Karpas-422 (cell line): ENCODE results near the gene TNNT3. TPM values are rescaled to one million over a fixed set of nuclear protein-coding genes. Genes with fewer than 3 reads are reported as not detected.
A peak's percentile ranks its signal among the peaks of the same experiment; 100 is the strongest.
"Not testable (repeated sequence)": the region's sequence is repeated elsewhere in the genome, so short reads cannot be mapped to it uniquely, and the experiment has no call there.

Experiments
- DNase-seq: peaks from one replicate; pipeline ENCODE4 v3.0.0-alpha.2; 2015
- H2AFZ ChIP-seq: fragments of 200-600 bp; sonication (generic); 2 replicates; pipeline ENCODE4 v1.6.1; 2014; ENCODE audit warnings: antibody characterized with exemption, low read length, mixed read lengths
- H3K27ac ChIP-seq: fragments of 200-600 bp; sonication (generic); 2 replicates; pipeline ENCODE4 v1.5.1; 2014; ENCODE audit warnings: mild to moderate bottlenecking, low read length, moderate library complexity
- H3K27me3 ChIP-seq: fragments of 200-600 bp; sonication (generic); 2 replicates; pipeline ENCODE4 v1.6.1; 2014; ENCODE audit warnings: low read length, mixed read lengths
- H3K36me3 ChIP-seq: fragments of 200-600 bp; sonication (generic); 2 replicates; pipeline ENCODE4 v1.6.1; 2014; ENCODE audit warnings: low read length, mixed read lengths; ENCODE audit not compliant: insufficient read depth
- H3K4me1 ChIP-seq: fragments of 200-600 bp; sonication (generic); 2 replicates; pipeline ENCODE4 v1.6.1; 2014; ENCODE audit warnings: mild to moderate bottlenecking, low read length, mixed read lengths
- H3K4me2 ChIP-seq: fragments of 200-600 bp; sonication (generic); 2 replicates; pipeline ENCODE4 v1.6.1; 2014; ENCODE audit warnings: low read length, low read depth, mild to moderate bottlenecking; ENCODE audit not compliant: poor library complexity, severe bottlenecking
- H3K4me3 ChIP-seq: fragments of 200-600 bp; sonication (generic); 2 replicates; pipeline ENCODE4 v1.5.1; 2014; ENCODE audit warnings: mild to moderate bottlenecking, antibody characterized with exemption, low read length, mixed read lengths
- H3K79me2 ChIP-seq: fragments of 200-600 bp; sonication (generic); 2 replicates; pipeline ENCODE4 v1.6.1; 2014; ENCODE audit warnings: mild to moderate bottlenecking, low read length, mixed read lengths
- H3K9ac ChIP-seq: fragments of 200-600 bp; sonication (generic); 2 replicates; pipeline ENCODE4 v1.6.0; 2014; ENCODE audit warnings: low read length
- H3K9me2 ChIP-seq: fragments of 200-600 bp; sonication (generic), shearing (Covaris generic); replicated peaks from 2 replicates; pipeline ENCODE4 v1.6.0; 2014; ENCODE audit warnings: mild to moderate bottlenecking, low read length, moderate library complexity; ENCODE audit not compliant: insufficient read depth
- H3K9me3 ChIP-seq: fragments of 300-700, 200-600 bp; sonication (generic); 2 replicates; pipeline ENCODE4 v1.6.1; 2014; ENCODE audit warnings: low read length, mixed read lengths
- H4K20me1 ChIP-seq: fragments of 200-600 bp; sonication (generic); 2 replicates; pipeline ENCODE4 v1.6.1; 2014; ENCODE audit warnings: mild to moderate bottlenecking, antibody characterized with exemption, low read length, low read depth; ENCODE audit not compliant: insufficient read depth
- total RNA-seq: library from RNA; depleted of rRNA; stranded (reverse); fragments of >200 nt; shearing (Covaris generic); gene quantifications from 2 replicates; pipeline ENCODE4 v1.2.3, GENCODE V29; 2014; ENCODE audit warnings: low replicate concordance

The TNNT3 gene
- total RNA-seq, 1 experiment from 2014 or later, result not detected

DNA sequence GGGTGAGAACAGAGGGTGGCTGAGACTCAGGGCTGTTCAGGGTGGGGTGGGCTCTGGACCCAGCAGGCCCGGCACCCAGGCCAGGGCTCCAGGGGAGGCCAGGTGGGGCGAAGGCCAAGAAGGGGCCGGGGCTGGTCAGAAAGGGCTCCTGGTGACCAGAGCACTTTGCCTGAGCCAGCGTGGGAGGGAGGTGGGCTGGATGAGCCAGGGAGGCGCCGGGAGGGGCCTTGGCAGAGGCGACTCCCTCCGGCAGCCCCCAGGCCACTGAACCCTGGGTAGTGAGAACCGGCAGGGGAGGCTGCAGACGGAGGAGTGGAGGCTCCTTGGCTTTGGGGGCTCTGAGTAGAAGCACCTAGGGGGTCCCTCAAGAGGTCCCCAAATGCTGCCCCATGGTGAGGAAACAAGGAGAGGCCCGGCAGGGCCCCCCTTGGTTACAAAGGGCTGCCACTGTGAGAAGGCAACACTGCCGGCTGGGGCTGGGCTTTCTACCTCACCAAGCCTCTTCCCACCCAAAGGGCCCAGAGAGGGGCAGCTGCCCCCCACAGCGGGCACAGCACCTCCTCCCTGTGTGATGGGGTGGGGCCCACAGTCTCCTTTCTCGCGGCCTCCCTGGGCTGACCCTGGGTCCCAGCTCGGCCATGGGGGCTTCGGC, 44.9 kb upstream of the TNNT3 start:
- H3K79me2 ChIP-seq, H2AFZ ChIP-seq, H3K9me3 ChIP-seq, H3K4me1 ChIP-seq, H3K4me2 ChIP-seq, H3K36me3 ChIP-seq, H3K4me3 ChIP-seq, H3K9ac ChIP-seq, H3K27me3 ChIP-seq, H3K9me2 ChIP-seq, H3K27ac ChIP-seq, DNase-seq: not testable (repeated sequence)
- H4K20me1 ChIP-seq, result peaks cover 34% of the 10 kb centered on the region; the same call in 1 of the 2 replicates

- H3K27me3 ChIP-seq, result no peaks in the 10 kb centered on the region
- H3K79me2 ChIP-seq, result no peaks in the 10 kb centered on the region
- H3K36me3 ChIP-seq, result no peaks in the 10 kb centered on the region
- no peak for DNase-seq
- H3K9me2 ChIP-seq, result no peaks in the 10 kb centered on the region
- no peak overlapping the region for H3K4me3 ChIP-seq
- H3K27ac ChIP-seq, result no peak overlapping the region
- H3K9me3 ChIP-seq, result no peaks in the 10 kb centered on the region
- H3K4me2 ChIP-seq, result no peak overlapping the region
- no peak overlapping the region for H3K9ac ChIP-seq
- no peaks in the 10 kb centered on the region for H3K4me1 ChIP-seq
- H2AFZ ChIP-seq, result no peak overlapping the region
- H4K20me1 ChIP-seq, result peaks cover 30% of the 10 kb centered on the region; the same call in 1 of the 2 replicates
Observed at GRCh38 chr11:1875093-1875850, 44.2 kb upstream of the TNNT3 start.

DNA sequence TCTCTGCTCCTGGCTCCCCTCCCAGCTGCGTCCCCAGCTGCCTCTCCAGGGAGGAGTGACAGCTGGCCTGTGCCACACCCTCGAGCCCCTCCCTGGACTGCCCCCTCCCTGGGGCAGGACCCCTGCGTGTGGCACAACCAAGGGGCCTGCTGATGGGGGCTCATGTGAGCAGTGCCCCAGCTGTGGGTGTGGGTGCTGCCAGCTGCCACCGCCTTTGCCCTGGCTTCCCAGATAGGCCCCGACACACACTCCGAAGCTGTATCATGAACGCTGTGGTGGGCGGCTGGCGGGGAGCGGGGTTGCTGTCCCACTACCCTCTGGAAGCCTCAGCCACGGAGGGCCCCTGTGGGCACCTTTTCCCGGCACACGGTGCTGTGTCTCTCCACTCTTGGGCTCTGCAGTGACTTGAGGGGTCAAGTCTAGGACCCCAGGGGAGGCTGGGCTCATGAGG, 43.6 kb upstream of the TNNT3 start:
- DNase-seq, result not testable (repeated sequence)

GRCh38 chr11:1876361-1877063, 43.0 kb upstream of the TNNT3 start:
- Histone ChIP-seq H3K9me2 (no peaks in the 10 kb centered on the region), H3K27ac (no peak overlapping the region), H3K4me1 (peaks cover 6% of the 10 kb centered on the region), H4K20me1 (peaks cover 27% of the 10 kb centered on the region; the same call in 1 of the 2 replicates), H3K79me2 (no peaks in the 10 kb centered on the region), H3K36me3 (no peaks in the 10 kb centered on the region), H3K9ac (no peak overlapping the region), H3K4me3 (no peak overlapping the region), H2AFZ (no peak overlapping the region), H3K4me2 (no peak overlapping the region), H3K9me3 (no peaks in the 10 kb centered on the region), H3K27me3 (no peaks in the 10 kb centered on the region)
- peak; percentile 73 for DNase-seq

More for the DNA sequence above, 43.6 kb upstream of the TNNT3 start:
- not testable (repeated sequence) for H3K4me1 ChIP-seq, H3K36me3 ChIP-seq, H3K27ac ChIP-seq, H3K9me3 ChIP-seq, H3K4me2 ChIP-seq, H3K4me3 ChIP-seq, H3K79me2 ChIP-seq, H3K27me3 ChIP-seq, H3K9ac ChIP-seq, H3K9me2 ChIP-seq, H2AFZ ChIP-seq
- peaks cover 29% of the 10 kb centered on the region; the same call in 1 of the 2 replicates for H4K20me1 ChIP-seq

- no peaks in the 10 kb centered on the region for H3K9me2 ChIP-seq
- H3K9ac ChIP-seq, result no peak overlapping the region
- no peaks in the 10 kb centered on the region for H3K27me3 ChIP-seq
- no peak overlapping the region for H3K4me3 ChIP-seq
- no peak overlapping the region for H3K27ac ChIP-seq
- H3K9me3 ChIP-seq, result no peaks in the 10 kb centered on the region
- H3K79me2 ChIP-seq, result no peaks in the 10 kb centered on the region
- no peaks in the 10 kb centered on the region for H3K36me3 ChIP-seq
- H2AFZ ChIP-seq, result no peak overlapping the region
- no peak overlapping the region for H3K4me2 ChIP-seq
- peaks cover 15% of the 10 kb centered on the region for H3K4me1 ChIP-seq
- H4K20me1 ChIP-seq, result peaks cover 22% of the 10 kb centered on the region; the same call in 1 of the 2 replicates
- DNase-seq, result no peak
Observed at GRCh38 chr11:1877211-1878136, 42.0 kb upstream of the TNNT3 start.

DNA sequence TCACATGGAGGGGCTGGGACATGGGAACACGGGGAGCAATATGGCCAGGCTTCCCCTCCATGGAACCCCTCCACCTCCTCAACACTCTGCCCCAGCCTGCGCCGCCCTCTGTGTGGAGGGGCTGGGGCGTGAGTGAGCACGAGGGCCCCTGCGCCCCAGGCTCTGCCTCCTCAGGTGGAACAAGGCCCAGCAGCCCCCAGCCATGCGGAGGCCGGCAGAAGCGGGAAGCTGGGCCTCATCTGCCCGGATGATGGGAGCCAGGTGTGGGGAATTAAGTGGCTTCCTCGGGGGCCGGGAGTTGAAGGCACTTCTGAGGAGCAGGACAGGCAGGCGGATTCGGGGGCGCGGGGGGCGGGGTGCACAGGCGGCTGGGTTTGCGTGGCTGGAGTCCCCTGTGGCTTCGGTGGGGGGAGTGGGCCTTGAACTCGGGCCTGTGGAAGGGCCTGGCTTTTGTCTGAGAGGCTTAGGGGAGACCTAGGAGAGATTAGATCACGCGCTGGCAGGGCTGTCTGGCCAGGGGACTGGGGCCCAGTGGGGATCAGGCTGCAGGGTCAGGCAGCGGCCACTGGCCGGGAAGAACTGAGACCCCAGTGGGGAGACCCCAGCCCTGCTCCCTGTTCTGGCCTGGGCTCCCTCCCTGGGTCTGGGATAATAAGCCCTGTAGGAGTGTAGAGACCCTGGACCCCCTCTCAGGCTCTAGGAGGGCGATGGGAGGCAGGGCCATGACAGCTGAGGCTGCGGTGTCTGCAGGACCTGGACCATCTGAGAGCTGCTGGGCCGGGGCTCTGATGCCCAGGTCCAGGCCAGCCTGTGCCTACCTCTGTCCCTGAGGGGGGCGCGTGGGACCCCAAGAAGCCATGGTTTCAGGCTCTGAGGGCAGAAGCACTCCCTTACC, 41.1 kb upstream of the TNNT3 start:
- no peaks in the 10 kb centered on the region for H3K9me3 ChIP-seq
- no peak overlapping the region for H3K27ac ChIP-seq
- no peaks in the 10 kb centered on the region for H3K79me2 ChIP-seq
- no peaks in the 10 kb centered on the region for H3K27me3 ChIP-seq
- no peaks in the 10 kb centered on the region for H3K36me3 ChIP-seq
- no peak overlapping the region for H3K4me3 ChIP-seq
- H3K9ac ChIP-seq, result no peak overlapping the region
- peaks cover 15% of the 10 kb centered on the region for H3K4me1 ChIP-seq
- H2AFZ ChIP-seq, result no peak overlapping the region
- H3K9me2 ChIP-seq, result no peaks in the 10 kb centered on the region
- H3K4me2 ChIP-seq, result no peak overlapping the region
- no peak for DNase-seq
- peaks cover 22% of the 10 kb centered on the region; the same call in 1 of the 2 replicates for H4K20me1 ChIP-seq

- H3K9ac ChIP-seq, result no peak overlapping the region
- H2AFZ ChIP-seq, result no peak overlapping the region
- no peaks in the 10 kb centered on the region for H3K9me3 ChIP-seq
- H3K36me3 ChIP-seq, result no peaks in the 10 kb centered on the region
- H3K9me2 ChIP-seq, result no peaks in the 10 kb centered on the region
- no peak for DNase-seq
- no peaks in the 10 kb centered on the region for H3K79me2 ChIP-seq
- H3K27ac ChIP-seq, result no peak overlapping the region
- H3K4me2 ChIP-seq, result no peak overlapping the region
- H3K27me3 ChIP-seq, result no peaks in the 10 kb centered on the region
- H3K4me1 ChIP-seq, result peaks cover 15% of the 10 kb centered on the region
- peaks cover 22% of the 10 kb centered on the region; the same call in 1 of the 2 replicates for H4K20me1 ChIP-seq
- no peak overlapping the region for H3K4me3 ChIP-seq
Observed at GRCh38 chr11:1879342-1879940, 40.1 kb upstream of the TNNT3 start.
